Epithelial cell of proximal tubule (primary cell): ENCODE data around the gene DHX30. TPM values are rescaled to one million over a fixed set of nuclear protein-coding genes. Genes with fewer than 3 reads are reported as not detected.

ENCODE experiments used
- DNase-seq: peaks from one replicate; pipeline ENCODE4 v3.0.0-alpha.2; 2011; ENCODE audit warnings: low read depth
- H3K4me3 ChIP-seq: 2 replicates; pipeline ENCODE4 v1.5.1; 2011; ENCODE audit warnings: low read depth, mild to moderate bottlenecking, low read length
- CTCF ChIP-seq: conservative IDR thresholded peaks from 2 replicates; pipeline ENCODE4 v1.5.1; 2012; ENCODE audit warnings: low read depth, mild to moderate bottlenecking, low read length
- total RNA-seq: library from RNA; depleted of rRNA; stranded (reverse); fragments of >200 nt; gene quantifications from 2 replicates; pipeline ENCODE4 v1.2.3, GENCODE V29; 2015

Gene DHX30
- total RNA-seq, 1 donor from 2014 or later: 64.1 TPM

GRCh38 chr3:47865192-47865591 is 62.3 kb downstream of the DHX30 start:
- DNase-seq: no peak
- no peak overlapping the region for H3K4me3 ChIP-seq

GRCh38 chr3:47867451-47868044 is 64.6 kb downstream of the DHX30 start:
- no peak overlapping the region for H3K4me3 ChIP-seq
- no peak for TF ChIP-seq CTCF

More at GRCh38 chr3:47865192-47865591, 62.3 kb downstream of the DHX30 start:
- TF ChIP-seq CTCF: peak; percentile 41

GRCh38 chr3:47868306-47868705 is 65.4 kb downstream of the DHX30 start:
- no peak for DNase-seq
- H3K4me3 ChIP-seq: no peak overlapping the region
- no peak for TF ChIP-seq CTCF

More at GRCh38 chr3:47867451-47868044, 64.6 kb downstream of the DHX30 start:
- no peak for DNase-seq

GRCh38 chr3:47870156-47870555 is 67.2 kb downstream of the DHX30 start:
- no peak for TF ChIP-seq CTCF
- no peak for DNase-seq
- H3K4me3 ChIP-seq: no peak overlapping the region

GRCh38 chr3:47870702-47871260 is 67.8 kb downstream of the DHX30 start:
- H3K4me3 ChIP-seq: no peak overlapping the region
- no peak for TF ChIP-seq CTCF
- DNase-seq: no peak

- DNase-seq: no peak
- no peak overlapping the region for H3K4me3 ChIP-seq
- no peak for TF ChIP-seq CTCF
These were observed 68.5 kb downstream of the DHX30 start for GRCh38 chr3:47871389-47871788.

- no peak for DNase-seq
- TF ChIP-seq CTCF: no peak
- no peak overlapping the region for H3K4me3 ChIP-seq
These were observed 70.0 kb downstream of the DHX30 start for GRCh38 chr3:47872916-47873315.
